HepG2 (cell line): ENCODE measurements around the gene SBSN. TPM values are rescaled to one million over a fixed set of nuclear protein-coding genes. Genes with fewer than 3 reads are reported as not detected.

ENCODE experiments used
- ATAC-seq: fragments of 200-7000 bp; cut with Tn5 transposase; 3 replicates; pipeline ENCODE4 v1.9.1; 2020; ENCODE audit warnings: mild to moderate bottlenecking, moderate library complexity
- BruUV-seq: library from RNA; stranded (reverse); fragments of 400-500 nt; replicated peaks from 2 replicates; lab custom pipeline; 2021; lab: Mats Ljungman, UMichigan
- CTCF ChIA-PET: fragments of 300-600 bp; formaldehyde crosslinking; extraction: SDS; loops from one replicate; lab custom pipeline; 2021; ENCODE audit warnings: low total read pairs, inconsistent platforms, low intra/inter-chr PET ratio; lab: Yijun Ruan, JAX
- POLR2A ChIA-PET: fragments of 350-600 bp; sonication (Branson Sonifier 250); formaldehyde crosslinking; loops from one replicate; lab custom pipeline; 2020; ENCODE audit warnings: antibody characterized with exemption, inconsistent platforms; lab: Yijun Ruan, JAX
- DNase-seq: peaks from one replicate; pipeline ENCODE4 v3.0.0-alpha.2; 2015; ENCODE audit warnings: low spot score
- FAIRE-seq: peaks from 3 replicates; lab custom pipeline; 2011; peaks lifted over from hg19 to GRCh38; lab: Jason Lieb, UNC
- H2AFZ ChIP-seq: one replicate; pipeline ENCODE4 v1.6.1; 2011; ENCODE audit warnings: low read length, inconsistent platforms
- H3K27ac ChIP-seq: fragments of 300-600 bp; 3 replicates; pipeline ENCODE4 v1.8.0; 2011; ENCODE audit warnings: mixed run types, mild to moderate bottlenecking, mixed read lengths, low read length, inconsistent platforms; ENCODE audit not compliant: insufficient read depth; ENCODE audit errors: extremely low read length
- H3K27me3 ChIP-seq, 2 experiments: fragments of 200-600 bp in 1 of 2; 2 replicates in 1 of 2; 3 replicates in 1 of 2; pipeline versions ENCODE4 v1.6.0 to v1.8.0; 2011; ENCODE audit warnings: low read length in 2 of 2, mild to moderate bottlenecking in 2 of 2, moderate library complexity in 2 of 2, inconsistent platforms in 1 of 2; ENCODE audit not compliant: insufficient read depth in 2 of 2, control insufficient read depth in 1 of 2
- H3K36me3 ChIP-seq, 2 experiments: fragments of 200-600 bp in 1 of 2; replicated peaks in 1 of 2; 2 replicates in 1 of 2; 3 replicates in 1 of 2; pipeline versions ENCODE4 v1.5.1 to v1.8.0; 2011; ENCODE audit warnings: low read length in 2 of 2, inconsistent platforms in 1 of 2; ENCODE audit not compliant: insufficient read depth in 2 of 2, control insufficient read depth in 1 of 2
- H3K4me1 ChIP-seq: 2 replicates; pipeline ENCODE4 v1.5.1; 2012; ENCODE audit warnings: low read length, inconsistent platforms; ENCODE audit not compliant: insufficient read depth
- H3K4me2 ChIP-seq: 2 replicates; pipeline ENCODE4 v1.6.0; 2011; ENCODE audit warnings: low read depth, low read length, inconsistent platforms
- H3K4me3 ChIP-seq, 3 experiments: fragments of 200-600 bp in 1 of 3; sonication (generic), shearing (Covaris generic) in 1 of 3; replicated peaks in 1 of 3; 2 replicates each; pipeline ENCODE4 v1.5.1; 2011 to 2016; ENCODE audit warnings: low read length in 3 of 3, inconsistent platforms in 2 of 3, low read depth in 2 of 3, mild to moderate bottlenecking in 2 of 3, control low read depth in 1 of 3, mixed read lengths in 1 of 3; ENCODE audit not compliant: insufficient read depth in 1 of 3
- H3K79me2 ChIP-seq: one replicate; pipeline ENCODE4 v1.6.1; 2011; ENCODE audit warnings: low read length, inconsistent platforms; ENCODE audit not compliant: insufficient read depth
- H3K9ac ChIP-seq: 2 replicates; pipeline ENCODE4 v1.6.0; 2011; ENCODE audit warnings: mild to moderate bottlenecking, low read depth, low read length, inconsistent platforms; ENCODE audit not compliant: insufficient read depth
- H3K9me3 ChIP-seq: 2 replicates; pipeline ENCODE4 v1.5.1; 2012; ENCODE audit warnings: mild to moderate bottlenecking, low read length
- H4K20me1 ChIP-seq: 2 replicates; pipeline ENCODE4 v1.6.0; 2011; ENCODE audit warnings: inconsistent platforms, mild to moderate bottlenecking, low read length, moderate library complexity; ENCODE audit not compliant: insufficient read depth
- ADNP ChIP-seq: sonication (generic); formaldehyde crosslinking; IDR thresholded peaks from 2 replicates; pipeline ENCODE4 v1.4.0; 2020; ENCODE audit warnings: missing genetic modification reagents
- FOSL2 ChIP-seq: sonication (generic); formaldehyde crosslinking; IDR thresholded peaks from 2 replicates; pipeline ENCODE4 v1.4.0; 2020; ENCODE audit warnings: missing genetic modification reagents
- KLF9 ChIP-seq: IDR thresholded peaks from 2 replicates; pipeline ENCODE4 v1.6.1; 2016; ENCODE audit warnings: low read depth
- MIER2 ChIP-seq: IDR thresholded peaks from 2 replicates; pipeline ENCODE4 v1.6.1; 2016; ENCODE audit warnings: missing biosample characterization, missing genetic modification reagents
- MTA1 ChIP-seq: sonication (generic); formaldehyde crosslinking; IDR thresholded peaks from 2 replicates; pipeline ENCODE4 v1.4.0; 2020; ENCODE audit warnings: missing genetic modification reagents, mild to moderate bottlenecking, borderline replicate concordance
- PLRG1 ChIP-seq: fragments of 450-650 bp; conservative IDR thresholded peaks from 2 replicates; pipeline ENCODE4 v1.6.1; 2016
- RBM39 ChIP-seq: fragments of 200-400 bp; formaldehyde crosslinking; IDR thresholded peaks from one replicate; pipeline ENCODE4 v1.6.1; 2018; ENCODE audit warnings: antibody characterized with exemption, mild to moderate bottlenecking, low read depth, low read length; ENCODE audit not compliant: poor library complexity, severe bottlenecking
- TBL1XR1 ChIP-seq: fragments of 150-350 bp; IDR thresholded peaks from 2 replicates; pipeline ENCODE4 v1.6.1; 2014; ENCODE audit warnings: borderline replicate concordance, low read length; ENCODE audit not compliant: partially characterized antibody
- ZNF660 ChIP-seq: sonication (generic); formaldehyde crosslinking; IDR thresholded peaks from 2 replicates; pipeline ENCODE4 v1.5.1; 2020; ENCODE audit warnings: mild to moderate bottlenecking, low read depth, missing genetic modification reagents, borderline replicate concordance
- WGBS: methylation state at CpG from one replicate; pipeline ENCODE4 v1.1.6; 2017; ENCODE audit warnings: low lambda C conversion rate; 5-methylcytosine and 5-hydroxymethylcytosine counted together
- in situ Hi-C: cut with HindIII; loops from 2 replicates; pipeline ENCODE4 v1.10.0; 2017; ENCODE audit warnings: low pct_unique_long_range_greater_than_20kb; ENCODE audit not compliant: extremely low pct_ligation_motif_present
- intact Hi-C: fragments of 100-400 bp; cut with micrococcal nuclease; formaldehyde crosslinking; loops from one replicate; pipeline ENCODE4 v1.10.0; 2022; ENCODE audit not compliant: unreplicated experiment
- polyA plus RNA-seq, 8 experiments: library from polyadenylated mRNA; depleted of rRNA in 3 of 8; stranded (reverse) in 7 of 8; unstranded in 1 of 8; fragments of >200 nt; fragmentation: Illumina TruSeq in 4 of 8; extraction: Trizol in 4 of 8; gene quantifications; 2 replicates each; pipeline versions ENCODE4 v1.2.1 to v1.2.3, GENCODE V29; 2011 to 2016; ENCODE audit warnings: low read depth in 4 of 8, missing spikeins in 1 of 8, mixed read lengths in 1 of 8; ENCODE audit not compliant: insufficient read depth in 1 of 8
- total RNA-seq, 5 experiments: library from RNA; depleted of rRNA; stranded (reverse); fragments of >200 nt; fragmentation: Illumina TruSeq; extraction: Trizol; gene quantifications; 2 replicates each; pipeline ENCODE4 v1.2.3, GENCODE V29; 2016; ENCODE audit warnings: low read depth in 1 of 5

SBSN gene
- total and polyA plus RNA-seq, 2 of the 13 experiments (the other 11 are each of a cell fraction or from before 2014, with no cell fraction given) = not detected

GRCh38 chr19:35531291-35531690 is 3.2 kb upstream of the SBSN start:
- ChIA-PET POLR2A (interaction anchor here (1.3 kb wide), 1 partner anchor 21 kb away, joined by 4 read pairs; no protein-coding TSS in a partner anchor), CTCF (no interaction called here)
- no TSS peak for BruUV-seq
- intact Hi-C loops (no loop called here), in situ Hi-C loops (no loop called here)
- TF ChIP-seq RBM39 (no peak), FOSL2 (CRISPR knock-in tag) (peak; percentile 21; the same call in 1 of the 2 replicates)
- no peak overlapping the region for H3K4me3 ChIP-seq
- no peaks in the 10 kb centered on the region for H3K36me3 ChIP-seq
- H4K20me1 ChIP-seq = no peaks in the 10 kb centered on the region
- peaks cover 29% of the 10 kb centered on the region for H3K4me1 ChIP-seq
- no peak overlapping the region for H2AFZ ChIP-seq
- no peaks in the 10 kb centered on the region for H3K9me3 ChIP-seq
- ATAC-seq (no peak), FAIRE-seq (no peak), DNase-seq (no peak)
- no peak overlapping the region for H3K4me2 ChIP-seq
- H3K27ac ChIP-seq = no peak overlapping the region
- no peaks in the 10 kb centered on the region for H3K79me2 ChIP-seq
- no peak overlapping the region for H3K9ac ChIP-seq
- peaks cover 7 to 23% of the 10 kb centered on the region in 2 experiments; a peak in 4 of 5 replicates for H3K27me3 ChIP-seq
- WGBS = 30% methylated on average over 6 of the region's 6 CpGs

- no peak for ATAC-seq
- Histone ChIP-seq H3K9me3 (no peaks in the 10 kb centered on the region), H3K4me2 (no peak overlapping the region), H3K4me1 (peaks cover 27% of the 10 kb centered on the region), H3K36me3 (no peaks in the 10 kb centered on the region), H3K27ac (no peak overlapping the region), H3K4me3 (no peak overlapping the region), H3K9ac (no peak overlapping the region), H2AFZ (no peak overlapping the region), H4K20me1 (no peaks in the 10 kb centered on the region), H3K27me3 (peaks cover 9 to 29% of the 10 kb centered on the region in 2 experiments), H3K79me2 (no peaks in the 10 kb centered on the region)
- TF ChIP-seq KLF9 (CRISPR knock-in tag) (no peak), MIER2 (CRISPR knock-in tag) (no peak), TBL1XR1 (no peak), ADNP (CRISPR knock-in tag) (no peak), ZNF660 (CRISPR knock-in tag) (no peak), MTA1 (CRISPR knock-in tag) (no peak), PLRG1 (no peak)
- WGBS = 27% methylated on average over 16 of the region's 19 CpGs
- POLR2A ChIA-PET = no interaction called here
- FAIRE-seq = no peak
- intact Hi-C loops = no loop called here
- in situ Hi-C loops = no loop called here
- no TSS peak for BruUV-seq
- CTCF ChIA-PET = no interaction called here
- no peak for DNase-seq
Observed at GRCh38 chr19:35529241-35530218, 1.4 kb upstream of the SBSN start.
